ENCODE measurements around the gene SLC30A4. TPM values are rescaled to one million over a fixed set of nuclear protein-coding genes. Genes with fewer than 3 reads are reported as not detected.

Gene SLC30A4
- total and polyA plus RNA-seq, 2 of the 8 experiments (the other 6 are each of a cell fraction or from before 2014, with no cell fraction given), result under 0.01 to 0.07 TPM

DNA sequence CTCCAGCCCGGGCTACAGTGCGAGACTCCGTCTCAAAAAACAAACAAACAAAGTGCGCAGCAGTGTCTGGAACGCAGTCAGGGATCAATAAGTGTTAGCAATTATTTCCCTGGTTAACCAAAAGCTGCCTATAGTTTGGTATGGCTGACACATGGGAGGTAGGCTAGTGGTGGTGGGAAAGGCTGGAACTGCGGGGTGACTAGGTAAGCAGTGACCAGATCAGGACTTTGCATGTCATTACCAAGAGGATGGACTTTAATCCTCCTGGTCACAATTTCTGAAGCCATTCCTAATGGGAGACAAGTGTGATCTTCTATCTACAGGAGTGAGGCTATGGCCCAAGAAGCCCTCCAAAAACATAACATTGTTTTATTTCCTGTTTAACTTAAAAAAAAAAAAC, 47.8 kb downstream of the SLC30A4 start:
- CTCF ChIA-PET (ENCODE audit: partially characterized antibody), result interaction anchor here (0.6 to 1.8 kb wide), 6 partner anchors 21 to 137 kb away, joined by 3 to 9 read pairs (median 4); partner anchors contain the start of gene BLOC1S6
- no peak overlapping the region for H2AFZ ChIP-seq (ENCODE audit: low read length)

More for the DNA sequence above, 47.8 kb downstream of the SLC30A4 start:
- peaks cover 0 to 4% (median 0%) of the 10 kb centered on the region in 4 experiments; a peak in 3 of 7 replicates for H3K4me1 ChIP-seq (replicated peaks in 1 of 4; ENCODE audit: control insufficient read depth in 3 of 4, insufficient read depth in 4 of 4, low read length in 3 of 4)
- FAIRE-seq, result no peak
- H3K23ac ChIP-seq (ENCODE audit: insufficient read length), result no peak overlapping the region
- H4K5ac ChIP-seq (ENCODE audit: insufficient read length, low read depth, low read length), result no peak overlapping the region
- no peak overlapping the region for H2AK5ac ChIP-seq (ENCODE audit: low read depth, low read length)
- no peak overlapping the region for H2BK5ac ChIP-seq (ENCODE audit: low read depth, low read length)
- H3K4ac ChIP-seq (replicated peaks; ENCODE audit: insufficient read length, low read depth, low read length), result no peak overlapping the region
- H2BK15ac ChIP-seq (ENCODE audit: low read length), result no peak overlapping the region
- no peak overlapping the region for H3K27ac ChIP-seq (ENCODE audit: low read depth, low read length)
- H3K56ac ChIP-seq (replicated peaks; ENCODE audit: insufficient read length, low read depth, low read length), result no peak overlapping the region
- peaks cover 59 to 87% (median 81%) of the 10 kb centered on the region in 4 experiments for H3K27me3 ChIP-seq (replicated peaks in 1 of 4; ENCODE audit: control insufficient read depth in 3 of 4, extremely low read depth in 1 of 4, insufficient read depth in 3 of 4, low read length in 3 of 4)
- no peak overlapping the region for H2BK120ac ChIP-seq (replicated peaks; ENCODE audit: low read depth, low read length)
- H4K91ac ChIP-seq (replicated peaks; ENCODE audit: insufficient read length, low read length), result no peak overlapping the region
- peaks cover 9 to 15% of the 10 kb centered on the region in 2 experiments for H4K20me1 ChIP-seq (replicated peaks in 1 of 2; ENCODE audit: control insufficient read depth in 1 of 2, insufficient read depth in 2 of 2, low read length in 2 of 2)
- 82% methylated on average over 6 of the region's 6 CpGs; no CpG with 5 or more reads in 1 of the 2 experiments for WGBS, 2 experiments (ENCODE audit: extremely low coverage in 1 of 2, insufficient coverage in 1 of 2, insufficient read length in 1 of 2, insufficient replicate concordance in 2 of 2, low coverage in 1 of 2, low lambda C conversion rate in 2 of 2, missing lambda C conversion rate in 1 of 2)
- no peaks in the 10 kb centered on the region for H3K23me2 ChIP-seq (ENCODE audit: low read depth, low read length)
- H3K9me3 ChIP-seq (ENCODE audit: insufficient read depth in 2 of 2, low read depth in 1 of 2, low read length in 1 of 2), result 0 out of 4 replicates have a peak, but pooled peaks cover 0 to 4% of the 10 kb centered on the region in 2 experiments
- DNase-seq (ENCODE audit: low read depth in 1 of 2, low spot score in 2 of 2), result no peak
- H3K79me2 ChIP-seq (ENCODE audit: control insufficient read depth in 1 of 2, insufficient read depth in 2 of 2, low read length in 2 of 2), result no peaks in the 10 kb centered on the region
- H4K8ac ChIP-seq (ENCODE audit: extremely low read depth, insufficient read depth, low read length), result no peak overlapping the region
- H3K14ac ChIP-seq (ENCODE audit: insufficient read length), result no peak overlapping the region
- no peak overlapping the region for H3K4me2 ChIP-seq (ENCODE audit: insufficient read depth in 1 of 2, low read depth in 2 of 2, low read length in 2 of 2)
- POLR2A ChIA-PET (ENCODE audit: partially characterized antibody), result no interaction called here
- H3K18ac ChIP-seq (ENCODE audit: extremely low read depth, low read length), result no peak overlapping the region
- H3K4me3 ChIP-seq (ENCODE audit: extremely low read depth in 1 of 4, insufficient read depth in 2 of 4, low read depth in 3 of 4, low read length in 4 of 4), result no peak overlapping the region
- H2BK20ac ChIP-seq (ENCODE audit: low read length), result no peak overlapping the region
- H3K79me1 ChIP-seq (ENCODE audit: low read depth, low read length), result no peaks in the 10 kb centered on the region
- H3K9ac ChIP-seq (replicated peaks in 1 of 4; ENCODE audit: extremely low read depth in 1 of 4, low read depth in 3 of 4, low read length in 3 of 4), result no peak overlapping the region
- no peaks in the 10 kb centered on the region for H3K36me3 ChIP-seq (ENCODE audit: control insufficient read depth in 2 of 4, insufficient read depth in 4 of 4, low read length in 3 of 4)
- H2BK12ac ChIP-seq (ENCODE audit: low read depth, low read length), result no peak overlapping the region
- TF ChIP-seq ZNF274 (IDR thresholded peaks at IDR 0.05; ENCODE audit: borderline replicate concordance, extremely low read depth, low read length) (no peak), MAX (IDR thresholded peaks at IDR 0.05) (no peak)

All from H1 (cell line).